Measurements from ENCODE around the gene VTI1A.

VTI1A gene

GRCh38 chr10:112649006-112649821 lies 202.2 kb downstream of the VTI1A start:
- DNase-seq = no peak

- no peak for DNase-seq
Measured at GRCh38 chr10:112649822-112650152, 202.8 kb downstream of the VTI1A start.

- DNase-seq = no peak
Measured at GRCh38 chr10:112650588-112651030, 203.6 kb downstream of the VTI1A start.

GRCh38 chr10:112653215-112653614 lies 206.2 kb downstream of the VTI1A start:
- DNase-seq = no peak

- no peak for DNase-seq
Measured at GRCh38 chr10:112653851-112654250, 206.8 kb downstream of the VTI1A start.

GRCh38 chr10:112654794-112655193 lies 207.8 kb downstream of the VTI1A start:
- DNase-seq = no peak

- DNase-seq = no peak
Measured at GRCh38 chr10:112655722-112656121, 208.7 kb downstream of the VTI1A start.

GRCh38 chr10:112658465-112658864 lies 211.4 kb downstream of the VTI1A start:
- DNase-seq = no peak

DNA sequence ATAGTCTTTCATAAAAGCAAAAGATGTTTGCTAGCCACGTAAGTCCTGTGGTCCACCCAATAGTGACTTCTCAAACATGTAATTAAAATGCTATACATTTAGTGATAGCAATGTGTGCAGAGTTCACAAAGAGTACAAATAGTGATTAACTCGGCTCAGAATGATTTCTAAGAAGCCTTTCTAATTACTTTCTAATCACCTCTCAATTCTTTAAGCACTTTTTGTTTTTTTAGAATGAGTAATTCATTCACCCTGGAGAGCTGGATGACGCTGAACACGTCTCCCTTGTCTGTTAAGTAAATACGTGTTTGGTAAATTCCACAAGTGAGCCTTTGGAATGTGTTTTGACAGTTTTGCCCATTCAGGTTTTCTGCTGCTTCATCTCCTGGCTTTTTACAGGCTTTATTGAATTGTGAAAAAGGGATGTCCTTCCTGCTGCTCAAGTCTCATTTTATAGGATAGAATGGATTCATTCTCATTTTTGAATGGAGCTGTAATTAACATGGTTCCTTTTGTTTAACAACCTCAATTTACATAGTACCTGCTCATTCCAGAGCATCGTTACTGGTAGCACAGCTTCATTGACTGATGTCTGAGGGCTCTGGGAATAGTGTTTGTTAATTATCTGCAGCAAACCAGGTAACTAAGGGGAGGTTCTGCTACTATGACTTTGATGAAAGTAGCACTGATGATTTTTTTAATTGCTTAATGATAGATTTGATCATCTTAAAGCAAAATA lies 212.1 kb downstream of the VTI1A start:
- no peak for DNase-seq

- DNase-seq = no peak
Measured at GRCh38 chr10:112663234-112664125, 216.5 kb downstream of the VTI1A start.

DNA sequence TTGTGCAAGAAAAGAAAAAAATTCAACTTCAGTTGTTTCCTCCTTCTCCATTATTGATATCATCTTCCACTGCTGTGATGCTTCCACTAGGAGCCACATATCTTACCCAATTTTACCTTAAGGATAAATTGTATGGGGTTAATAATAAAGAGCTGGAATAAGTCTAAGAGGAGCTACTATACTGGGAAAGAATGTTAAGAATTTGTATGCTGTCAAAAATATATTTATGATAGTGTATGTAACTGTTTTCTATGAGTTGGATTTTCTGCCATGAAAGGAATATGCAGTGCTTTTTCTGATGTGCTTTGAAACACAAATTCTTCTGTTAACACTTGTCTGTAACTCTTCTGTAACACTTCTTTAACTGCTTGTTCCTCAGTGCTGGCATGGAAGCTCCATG lies 219.1 kb downstream of the VTI1A start:
- no peak for DNase-seq

DNA sequence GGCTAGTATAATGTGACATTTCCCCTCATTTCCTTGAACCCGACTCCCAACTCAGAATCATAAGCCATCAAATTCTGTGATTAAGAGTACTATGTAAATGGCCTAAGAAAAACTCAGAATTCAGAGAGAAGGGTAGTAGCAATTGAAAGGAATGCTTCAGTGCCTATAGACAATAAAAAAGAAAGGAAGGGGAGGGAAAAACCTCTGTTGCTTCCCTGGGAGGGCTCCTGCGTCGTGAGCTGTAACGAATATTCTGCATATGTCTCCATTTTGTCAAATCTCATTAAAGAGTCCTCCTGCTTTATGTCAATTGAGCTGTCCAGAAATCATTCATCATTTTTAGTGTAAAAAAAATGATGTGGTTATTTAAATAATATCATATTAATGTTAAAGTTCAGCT lies 223.0 kb downstream of the VTI1A start:
- DNase-seq = no peak

DNA sequence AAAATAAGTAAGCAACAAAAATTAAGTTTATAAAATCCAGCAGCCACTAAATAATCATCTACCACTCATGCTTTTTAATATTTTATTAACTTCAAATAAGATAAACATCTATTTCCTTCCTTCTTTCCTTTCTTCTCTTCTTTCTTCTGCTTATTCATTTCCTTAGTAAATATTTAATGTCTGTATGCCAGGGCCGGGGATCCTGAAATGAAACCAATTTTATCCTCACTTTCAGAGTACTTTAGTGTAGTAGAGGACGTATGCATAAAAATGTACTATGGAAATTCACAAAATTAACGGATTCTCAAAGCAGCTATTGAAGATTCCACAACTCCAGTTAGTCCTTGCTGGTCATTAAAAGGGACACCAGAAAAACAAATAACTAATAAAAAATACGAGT lies 224.7 kb downstream of the VTI1A start:
- no peak for DNase-seq

DNA sequence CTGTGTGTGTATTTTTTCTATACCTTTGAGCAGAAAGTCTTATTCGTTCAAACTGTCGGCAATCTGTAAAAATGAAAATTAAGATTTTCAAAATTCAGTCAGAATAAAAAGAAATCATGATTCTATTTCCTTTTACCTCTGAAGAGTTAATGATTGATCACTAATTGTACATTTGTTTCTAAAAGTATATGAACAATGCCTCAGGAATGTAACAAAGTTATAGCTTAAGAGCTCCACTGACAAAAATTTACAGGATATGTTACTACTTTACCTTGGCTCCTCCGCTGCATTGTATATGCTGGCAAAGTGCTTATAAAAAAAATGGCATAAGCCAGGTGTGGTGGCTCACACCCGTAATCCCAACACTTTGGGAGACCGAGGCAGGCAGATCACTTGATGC lies 225.7 kb downstream of the VTI1A start:
- DNase-seq = no peak

DNA sequence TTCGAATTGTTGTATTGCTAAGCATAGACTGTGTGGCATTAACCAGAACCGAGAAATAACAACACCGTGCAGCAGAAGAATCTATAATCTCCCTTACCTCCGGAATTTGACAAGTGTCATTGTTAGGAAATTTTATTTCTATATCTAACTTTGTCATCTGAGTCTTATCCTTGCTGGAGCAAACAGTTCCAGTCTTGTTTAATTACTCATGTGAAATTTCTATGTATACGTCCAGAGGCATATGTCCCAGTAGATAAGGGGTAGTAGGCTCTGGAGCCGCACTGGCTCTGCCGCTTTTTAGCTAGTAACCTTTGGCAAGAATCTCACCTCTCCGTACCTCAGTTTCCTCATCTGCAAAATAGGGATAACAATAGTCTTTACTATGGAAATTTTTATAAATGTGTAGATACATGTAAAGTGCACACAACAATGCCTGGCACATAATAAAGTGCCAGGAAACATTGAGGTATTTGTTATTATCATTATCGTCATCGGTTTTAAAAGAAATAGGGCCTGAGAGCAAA lies 228.6 kb downstream of the VTI1A start:
- no peak for DNase-seq

DNA sequence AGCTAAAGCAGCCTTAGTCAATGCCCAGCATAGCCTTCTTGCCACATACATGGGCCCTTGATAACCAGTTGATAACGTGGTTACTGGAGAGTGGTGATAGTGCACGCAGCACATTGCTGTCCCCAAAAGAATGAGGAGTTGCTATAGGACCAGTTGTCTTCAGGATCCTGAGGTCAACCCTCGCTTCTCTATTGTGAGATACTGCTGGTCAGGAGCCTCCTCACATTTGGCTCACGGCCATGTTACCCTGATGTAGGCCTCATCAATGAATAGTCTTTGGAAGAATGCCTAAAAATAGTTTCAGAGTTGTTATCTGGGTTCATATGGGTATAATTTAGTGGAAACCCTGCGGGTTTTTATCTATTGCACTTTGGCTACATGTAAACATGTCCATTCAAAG lies 230.7 kb downstream of the VTI1A start:
- no peak for DNase-seq

GRCh38 chr10:112678581-112678980 lies 231.6 kb downstream of the VTI1A start:
- DNase-seq = no peak

GRCh38 chr10:112678987-112679386 lies 232.0 kb downstream of the VTI1A start:
- no peak for DNase-seq

GRCh38 chr10:112679392-112679791 lies 232.4 kb downstream of the VTI1A start:
- DNase-seq = no peak

DNA sequence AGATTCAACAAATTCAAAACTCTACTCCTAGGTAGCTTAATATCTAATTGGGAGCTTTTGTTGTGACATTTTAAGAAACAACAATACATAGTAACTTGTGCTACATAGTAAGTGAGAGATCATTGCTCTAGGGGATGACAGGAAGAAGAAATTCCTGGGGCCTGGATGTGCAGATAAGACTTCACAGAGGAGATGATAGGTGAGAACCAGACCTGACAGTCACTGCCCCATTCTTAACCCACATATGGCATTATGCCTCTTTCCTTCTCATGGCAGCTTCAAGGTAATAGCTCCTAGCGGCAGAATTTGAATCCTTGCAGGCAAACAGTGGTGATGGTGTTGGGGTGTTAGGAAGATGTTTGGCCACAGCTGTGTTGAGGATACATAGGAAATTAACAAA lies 233.6 kb downstream of the VTI1A start:
- DNase-seq = no peak

DNA sequence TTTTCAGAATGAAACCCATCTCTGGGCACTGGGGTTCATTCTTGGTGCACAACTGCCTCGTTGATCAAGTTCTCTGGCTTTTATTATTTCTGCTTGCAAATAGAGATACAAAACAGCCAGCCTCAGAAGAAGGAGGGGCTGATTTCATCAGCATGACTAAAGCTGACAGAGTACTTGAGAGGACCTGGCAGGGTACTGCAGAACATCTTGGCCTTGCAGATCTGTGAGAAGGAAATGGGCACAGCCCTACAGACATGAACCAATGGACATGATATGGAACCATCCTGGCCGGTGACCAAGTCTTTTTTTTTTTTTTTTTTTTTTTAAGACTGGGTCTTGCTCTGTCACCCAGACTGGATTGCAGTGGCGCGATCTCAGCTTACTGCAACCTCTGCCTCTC lies 240.6 kb downstream of the VTI1A start:
- no peak for DNase-seq

- no peak for DNase-seq
Measured at GRCh38 chr10:112689327-112690072, 242.5 kb downstream of the VTI1A start.

All from CD4-positive, alpha-beta T cell treated with Interleukin-12 subunit alpha and Interleukin-12 subunit beta, for 1 hour (primary cell).